Neural crest cell (in vitro differentiated cells): ENCODE data around the gene SLC46A1. TPM values are rescaled to one million over a fixed set of nuclear protein-coding genes. Genes with fewer than 3 reads are reported as not detected.

Experiments
- DNase-seq: peaks from one replicate; pipeline ENCODE4 v3.0.0; 2021; ENCODE audit warnings: low read depth, mixed read lengths, low spot score
- H3K27ac Mint-ChIP-seq: one replicate; pipeline ENCODE4 v1.8.0; 2021; ENCODE audit warnings: mild to moderate bottlenecking, mixed read lengths; ENCODE audit not compliant: unreplicated experiment
- H3K27me3 Mint-ChIP-seq: 2 replicates; pipeline ENCODE4 v1.8.0; 2021; ENCODE audit warnings: low read depth, mild to moderate bottlenecking, mixed read lengths
- H3K36me3 Mint-ChIP-seq: 2 replicates; pipeline ENCODE4 v1.8.0; 2021; ENCODE audit warnings: low read depth, mild to moderate bottlenecking, mixed read lengths
- H3K4me1 Mint-ChIP-seq: 2 replicates; pipeline ENCODE4 v1.8.0; 2021; ENCODE audit warnings: mixed read lengths
- H3K4me3 Mint-ChIP-seq: one replicate; pipeline ENCODE4 v1.8.0; 2021; ENCODE audit warnings: mild to moderate bottlenecking, mixed read lengths
- H3K9me3 Mint-ChIP-seq: 2 replicates; pipeline ENCODE4 v1.8.0; 2021; ENCODE audit warnings: mixed read lengths
- total RNA-seq: library from RNA; stranded (reverse); gene quantifications from 2 replicates; pipeline ENCODE4 v1.2.1, GENCODE V29; 2021
- TF ChIP-seq, protein P1 (sequence below): fragments of 200-600 bp; sonication (generic); conservative IDR thresholded peaks from 2 replicates; pipeline ENCODE4 v1.5.0; 2021; ENCODE audit warnings: antibody characterized with exemption, mild to moderate bottlenecking

SLC46A1 gene
- total RNA-seq, 1 donor from 2014 or later = 16.8 TPM

DNA sequence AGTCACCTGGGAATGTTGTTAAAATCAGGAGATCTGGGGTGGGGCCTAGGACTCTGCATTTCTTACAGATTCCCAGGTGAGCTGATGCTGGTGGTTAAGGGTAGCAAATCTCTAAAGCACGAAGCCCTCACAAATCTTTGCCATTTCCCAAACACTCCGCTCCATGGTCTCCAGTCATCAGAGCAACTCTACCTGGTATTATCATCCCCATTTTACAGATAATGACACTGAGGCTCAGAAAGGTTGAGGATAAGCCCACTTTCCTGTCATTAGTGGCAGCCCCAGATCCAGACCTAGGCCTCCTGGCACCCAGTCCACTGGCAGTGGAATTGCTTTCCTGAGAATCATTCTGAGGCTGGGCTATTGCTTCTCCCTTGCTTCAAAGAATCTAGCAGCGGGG is 8.7 kb downstream of the SLC46A1 start:
- peaks cover 12% of the 10 kb centered on the region for H3K4me1 Mint-ChIP-seq
- DNase-seq = no peak
- TF ChIP-seq, protein P1, sequence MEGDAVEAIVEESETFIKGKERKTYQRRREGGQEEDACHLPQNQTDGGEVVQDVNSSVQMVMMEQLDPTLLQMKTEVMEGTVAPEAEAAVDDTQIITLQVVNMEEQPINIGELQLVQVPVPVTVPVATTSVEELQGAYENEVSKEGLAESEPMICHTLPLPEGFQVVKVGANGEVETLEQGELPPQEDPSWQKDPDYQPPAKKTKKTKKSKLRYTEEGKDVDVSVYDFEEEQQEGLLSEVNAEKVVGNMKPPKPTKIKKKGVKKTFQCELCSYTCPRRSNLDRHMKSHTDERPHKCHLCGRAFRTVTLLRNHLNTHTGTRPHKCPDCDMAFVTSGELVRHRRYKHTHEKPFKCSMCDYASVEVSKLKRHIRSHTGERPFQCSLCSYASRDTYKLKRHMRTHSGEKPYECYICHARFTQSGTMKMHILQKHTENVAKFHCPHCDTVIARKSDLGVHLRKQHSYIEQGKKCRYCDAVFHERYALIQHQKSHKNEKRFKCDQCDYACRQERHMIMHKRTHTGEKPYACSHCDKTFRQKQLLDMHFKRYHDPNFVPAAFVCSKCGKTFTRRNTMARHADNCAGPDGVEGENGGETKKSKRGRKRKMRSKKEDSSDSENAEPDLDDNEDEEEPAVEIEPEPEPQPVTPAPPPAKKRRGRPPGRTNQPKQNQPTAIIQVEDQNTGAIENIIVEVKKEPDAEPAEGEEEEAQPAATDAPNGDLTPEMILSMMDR = no peak
- no peak overlapping the region for H3K4me3 Mint-ChIP-seq
- H3K9me3 Mint-ChIP-seq = no peaks in the 10 kb centered on the region
- H3K36me3 Mint-ChIP-seq = peaks cover 8% of the 10 kb centered on the region
- no peak overlapping the region for H3K27ac Mint-ChIP-seq
- H3K27me3 Mint-ChIP-seq = no peaks in the 10 kb centered on the region

DNA sequence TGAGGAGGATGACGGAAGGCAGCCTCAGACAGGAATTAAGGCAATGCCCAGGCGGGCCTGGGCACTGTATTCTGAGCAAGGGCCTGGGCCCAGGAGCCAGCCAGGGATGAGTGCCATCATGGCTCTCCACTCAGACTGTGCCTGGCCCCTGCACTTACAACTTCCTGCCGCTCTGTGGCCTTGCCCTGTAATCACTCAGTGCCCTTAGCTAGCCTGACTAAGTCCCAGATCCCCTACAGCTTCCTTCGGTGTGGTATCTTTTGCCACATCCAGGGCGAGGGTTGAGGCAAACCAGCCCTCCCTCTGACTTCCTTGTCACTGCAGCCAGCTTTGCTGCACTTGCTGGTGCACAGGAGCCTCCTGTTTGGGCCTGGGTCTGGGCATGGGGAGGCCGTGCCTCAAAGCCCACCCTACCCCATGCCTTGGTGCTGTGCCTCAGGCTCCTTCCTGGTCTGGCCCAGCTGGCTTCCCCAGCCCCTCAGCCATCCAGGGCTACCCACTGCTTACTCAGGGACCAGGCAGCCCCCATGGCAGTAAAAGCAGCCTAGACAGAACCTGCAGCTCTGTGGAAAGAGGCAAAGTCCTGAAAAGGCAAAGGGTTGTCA is 9.3 kb downstream of the SLC46A1 start:
- Mint-ChIP-seq H3K36me3 (peaks cover 8% of the 10 kb centered on the region), H3K27me3 (no peaks in the 10 kb centered on the region), H3K9me3 (no peaks in the 10 kb centered on the region), H3K4me1 (peaks cover 12% of the 10 kb centered on the region), H3K4me3 (no peak overlapping the region), H3K27ac (no peak overlapping the region)
- TF ChIP-seq, protein P1 = no peak
- no peak for DNase-seq

DNA sequence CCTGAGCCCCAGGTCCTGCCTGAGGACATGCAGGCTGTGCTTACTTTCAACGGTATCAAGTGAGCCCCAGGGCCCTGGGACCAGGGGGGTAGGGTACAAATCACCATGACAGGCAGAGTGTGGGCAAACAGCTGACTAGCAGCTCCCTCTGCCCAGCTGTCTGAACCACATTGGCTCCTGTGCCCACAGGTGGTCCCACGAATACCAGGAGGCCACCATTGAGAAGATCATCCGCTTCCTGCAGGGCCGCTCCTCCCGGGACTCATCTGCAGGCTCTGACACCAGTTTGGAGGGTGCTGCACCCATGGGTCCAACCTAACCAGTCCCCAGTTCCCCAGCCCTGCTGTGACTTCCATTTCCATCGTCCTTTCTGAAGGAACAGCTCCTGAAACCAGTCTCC is 10.0 kb downstream of the SLC46A1 start:
- Mint-ChIP-seq H3K4me3 (no peak overlapping the region), H3K36me3 (peaks cover 10% of the 10 kb centered on the region), H3K4me1 (peaks cover 16% of the 10 kb centered on the region), H3K9me3 (no peaks in the 10 kb centered on the region), H3K27ac (no peak overlapping the region), H3K27me3 (no peaks in the 10 kb centered on the region)
- no peak for DNase-seq
- TF ChIP-seq, protein P1 = no peak

DNA sequence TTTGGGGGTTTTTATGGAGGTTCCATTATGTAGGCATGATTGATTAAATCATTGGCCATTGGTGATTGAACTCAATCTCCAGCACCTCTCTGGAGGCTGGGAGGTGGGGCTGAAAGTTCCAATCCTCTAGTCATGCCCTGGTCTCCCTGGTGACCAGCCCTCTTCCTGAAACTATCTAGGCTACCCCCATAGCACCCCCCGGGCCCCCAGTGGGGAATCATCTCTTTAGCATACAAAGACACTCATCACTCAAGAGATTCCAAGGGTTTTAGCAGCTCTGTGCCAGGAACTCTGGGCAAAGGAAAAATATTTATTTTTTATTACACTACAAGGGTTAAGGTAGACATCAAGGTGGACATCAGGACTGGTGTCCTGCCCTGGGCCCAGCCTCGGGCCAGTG is 10.6 kb downstream of the SLC46A1 start:
- Mint-ChIP-seq H3K27me3 (no peaks in the 10 kb centered on the region), H3K36me3 (peaks cover 14% of the 10 kb centered on the region), H3K9me3 (no peaks in the 10 kb centered on the region), H3K4me3 (no peak overlapping the region), H3K27ac (no peak overlapping the region), H3K4me1 (peaks cover 16% of the 10 kb centered on the region)
- TF ChIP-seq, protein P1 = no peak
- no peak for DNase-seq

DNA sequence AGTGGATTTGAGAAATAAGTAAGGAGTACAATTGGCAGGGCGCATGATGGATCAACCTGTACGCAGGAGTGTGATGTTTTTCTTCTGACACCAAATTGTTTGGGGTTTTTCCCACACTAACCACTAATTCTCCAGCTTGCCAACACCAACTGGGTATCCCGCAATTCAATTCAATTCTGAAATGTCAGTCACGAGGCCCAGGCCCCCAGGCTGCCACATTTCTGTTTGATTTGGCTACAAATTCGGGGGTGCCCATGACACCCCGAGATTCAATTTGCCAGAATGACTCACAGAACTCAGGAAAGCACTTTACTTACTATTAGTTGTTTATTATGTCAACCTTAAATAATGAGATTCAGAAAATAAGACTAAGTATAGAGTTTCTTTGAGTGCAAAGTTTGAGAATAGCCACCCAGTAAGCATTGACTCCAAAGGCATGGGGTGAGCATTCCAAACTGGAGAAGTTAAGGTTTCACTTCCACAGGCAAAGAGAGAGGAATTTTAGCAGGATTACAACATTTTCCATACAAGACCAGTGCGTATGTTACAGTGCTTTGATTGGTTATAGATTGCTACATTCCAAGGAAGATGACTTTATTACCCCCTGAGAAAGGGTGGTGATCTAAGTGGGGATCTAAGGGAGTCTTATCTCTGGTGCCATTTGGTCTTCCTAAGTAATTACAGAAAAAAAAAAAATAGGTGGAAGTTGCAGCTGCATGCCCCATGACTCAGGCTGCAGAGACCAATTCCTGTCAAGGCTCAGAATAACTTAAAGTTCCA is 11.5 kb downstream of the SLC46A1 start:
- DNase-seq = no peak
- no peaks in the 10 kb centered on the region for H3K27me3 Mint-ChIP-seq
- H3K4me1 Mint-ChIP-seq = peaks cover 16% of the 10 kb centered on the region
- no peak overlapping the region for H3K4me3 Mint-ChIP-seq
- peaks cover 20% of the 10 kb centered on the region for H3K36me3 Mint-ChIP-seq
- H3K9me3 Mint-ChIP-seq = no peaks in the 10 kb centered on the region
- H3K27ac Mint-ChIP-seq = no peak overlapping the region
- TF ChIP-seq, protein P1 = no peak
